SK-N-SH (cell line): ENCODE results near the gene LMTK2. TPM values are rescaled to one million over a fixed set of nuclear protein-coding genes. Genes with fewer than 3 reads are reported as not detected.

Experiments used
- CTCF ChIA-PET: fragments of 300-600, 350-600 bp; formaldehyde crosslinking; extraction: SDS; loops from one replicate; lab custom pipeline; 2021; lab: Yijun Ruan, JAX
- POLR2A ChIA-PET: fragments of 350-600 bp; sonication (Branson Sonifier 250); formaldehyde crosslinking; extraction: SDS; loops from one replicate; lab custom pipeline; 2020; ENCODE audit warnings: antibody characterized with exemption, inconsistent platforms; lab: Yijun Ruan, JAX
- DNase-seq: peaks from one replicate; pipeline ENCODE4 v3.0.0; 2012
- H2AFZ ChIP-seq: fragments of 200-600 bp; sonication (generic); 2 replicates; pipeline ENCODE4 v1.8.1; 2016; ENCODE audit warnings: antibody characterized with exemption, mild to moderate bottlenecking, low read depth
- H3F3A ChIP-seq: fragments of 200-600 bp; sonication (generic); replicated peaks from 2 replicates; pipeline ENCODE3; 2016; ENCODE audit warnings: antibody characterized with exemption, mild to moderate bottlenecking; ENCODE audit not compliant: insufficient read depth
- H3K27ac ChIP-seq, 2 experiments: fragments of 200-500 bp in 1 of 2; fragments of 200-600 bp in 1 of 2; sonication (Bioruptor generic) in 1 of 2; sonication (generic), shearing (Covaris generic) in 1 of 2; 2 replicates each; pipeline versions ENCODE4 v1.5.1 to v1.6.1; 2014 to 2016; ENCODE audit warnings: low read depth in 2 of 2, inconsistent platforms in 1 of 2, low read length in 1 of 2, mild to moderate bottlenecking in 1 of 2, mixed read lengths in 1 of 2
- H3K27me3 ChIP-seq: fragments of 200-600 bp; sonication (generic), shearing (Covaris generic); 2 replicates; pipeline ENCODE4 v1.6.1; 2016; ENCODE audit warnings: mixed run types; ENCODE audit not compliant: insufficient read depth
- H3K36me3 ChIP-seq, 2 experiments: fragments of 200-500 bp in 1 of 2; fragments of 200-600 bp in 1 of 2; sonication (Bioruptor generic) in 1 of 2; sonication (generic) in 1 of 2; replicated peaks in 1 of 2; 2 replicates each; pipeline versions ENCODE3 to v1.5.1; 2014 to 2016; ENCODE audit warnings: low read length in 1 of 2, mild to moderate bottlenecking in 1 of 2; ENCODE audit not compliant: insufficient read depth in 2 of 2, control insufficient read depth in 1 of 2
- H3K4me1 ChIP-seq, 2 experiments: fragments of 200-500 bp in 1 of 2; fragments of 200-600 bp in 1 of 2; sonication (Bioruptor generic) in 1 of 2; sonication (generic), shearing (Covaris generic) in 1 of 2; 2 replicates each; pipeline versions ENCODE4 v1.5.1 to v1.6.1; 2014 to 2016; ENCODE audit warnings: low read depth in 1 of 2, low read length in 1 of 2, mixed run types in 1 of 2; ENCODE audit not compliant: insufficient read depth in 2 of 2, control insufficient read depth in 1 of 2
- H3K4me2 ChIP-seq: fragments of 200-600 bp; sonication (generic), shearing (Covaris generic); 2 replicates; pipeline ENCODE4 v1.6.1; 2017; ENCODE audit warnings: mixed run types
- H3K4me3 ChIP-seq, 2 experiments: fragments of 200-500 bp in 1 of 2; fragments of 200-600 bp in 1 of 2; sonication (Bioruptor generic) in 1 of 2; sonication (generic), shearing (Covaris generic) in 1 of 2; 2 replicates each; pipeline versions ENCODE4 v1.5.1 to v1.8.1; 2014 to 2016; ENCODE audit warnings: low read depth in 2 of 2, inconsistent platforms in 1 of 2, low read length in 1 of 2, mild to moderate bottlenecking in 1 of 2, mixed read lengths in 1 of 2, moderate library complexity in 1 of 2
- H3K79me2 ChIP-seq: fragments of 200-600 bp; sonication (generic); 2 replicates; pipeline ENCODE4 v1.8.1; 2017; ENCODE audit warnings: mild to moderate bottlenecking; ENCODE audit not compliant: insufficient read depth
- H3K9ac ChIP-seq: fragments of 200-600 bp; sonication (generic); 2 replicates; pipeline ENCODE4 v1.6.1; 2017; ENCODE audit warnings: mixed run types
- H3K9me2 ChIP-seq: fragments of 200-600 bp; sonication (generic); 2 replicates; pipeline ENCODE4 v1.6.1; 2017; ENCODE audit warnings: mixed run types
- H3K9me3 ChIP-seq: fragments of 200-600 bp; sonication (generic); 2 replicates; pipeline ENCODE4 v1.6.1; 2017; ENCODE audit warnings: mixed run types, mild to moderate bottlenecking, moderate library complexity
- H4K20me1 ChIP-seq: fragments of 200-600 bp; sonication (generic); 2 replicates; pipeline ENCODE4 v1.6.1; 2017; ENCODE audit warnings: mild to moderate bottlenecking, mixed run types; ENCODE audit not compliant: insufficient read depth
- EP300 ChIP-seq, 2 experiments: IDR thresholded peaks; 2 replicates each; pipeline versions ENCODE4 v1.4.0 to v1.6.1; 2012; ENCODE audit warnings: borderline replicate concordance in 1 of 2, low read depth in 1 of 2, low read length in 1 of 2
- FOSL2 ChIP-seq: IDR thresholded peaks from 2 replicates; pipeline ENCODE4 v1.4.0; 2012; ENCODE audit warnings: low read depth, mild to moderate bottlenecking, moderate library complexity, borderline replicate concordance
- FOXJ3 ChIP-seq: sonication (generic); formaldehyde crosslinking; IDR thresholded peaks from 2 replicates; pipeline ENCODE4 v1.5.1; 2020; ENCODE audit warnings: mild to moderate bottlenecking, missing genetic modification reagents
- GABPA ChIP-seq: IDR thresholded peaks from 2 replicates; pipeline ENCODE4 v1.4.0; 2012; ENCODE audit warnings: low read depth, mild to moderate bottlenecking
- GATA2 ChIP-seq: sonication (generic); formaldehyde crosslinking; IDR thresholded peaks from 2 replicates; pipeline ENCODE4 v1.5.0; 2020; ENCODE audit warnings: mild to moderate bottlenecking, missing genetic modification reagents
- MXI1 ChIP-seq: IDR thresholded peaks from 2 replicates; pipeline ENCODE4 v1.6.1; 2012; ENCODE audit warnings: mild to moderate bottlenecking, low read depth, low read length, improper control_type of control experiment
- NFIC ChIP-seq: IDR thresholded peaks from 2 replicates; pipeline ENCODE4 v1.4.0; 2012; ENCODE audit warnings: borderline replicate concordance
- NRF1 ChIP-seq: IDR thresholded peaks from 2 replicates; pipeline ENCODE4 v1.6.1; 2012; ENCODE audit warnings: low read depth, mild to moderate bottlenecking, low read length
- POLR2AphosphoS5 ChIP-seq: IDR thresholded peaks from 2 replicates; pipeline ENCODE4 v1.6.1; 2012; ENCODE audit warnings: low read depth, low read length
- RAD21 ChIP-seq: IDR thresholded peaks from 2 replicates; pipeline ENCODE4 v1.6.1; 2012; ENCODE audit warnings: mild to moderate bottlenecking, low read length
- RCOR1 ChIP-seq: fragments of 150-350 bp; IDR thresholded peaks from 2 replicates; pipeline ENCODE4 v1.6.1; 2017; ENCODE audit warnings: antibody characterized with exemption, low read length
- RFX5 ChIP-seq: IDR thresholded peaks from 2 replicates; pipeline ENCODE4 v1.6.1; 2012; ENCODE audit warnings: mild to moderate bottlenecking, improper control_type of control experiment, low read length
- SIN3A ChIP-seq: IDR thresholded peaks from 2 replicates; pipeline ENCODE4 v1.6.1; 2012; ENCODE audit warnings: low read depth, mild to moderate bottlenecking, low read length, moderate library complexity, borderline replicate concordance
- TAF1 ChIP-seq: IDR thresholded peaks from 2 replicates; pipeline ENCODE4 v1.6.1; 2012; ENCODE audit warnings: low read depth, mild to moderate bottlenecking, low read length, moderate library complexity, borderline replicate concordance
- WGBS: methylation state at CpG from one replicate; pipeline ENCODE4 v1.1.6; 2017; ENCODE audit warnings: low lambda C conversion rate; 5-methylcytosine and 5-hydroxymethylcytosine counted together
- polyA plus RNA-seq, 3 experiments: library from polyadenylated mRNA; depleted of rRNA; stranded (reverse); fragments of >200 nt; gene quantifications; 2 replicates each; pipeline ENCODE4 v1.2.3, GENCODE V29; 2012
- TF ChIP-seq, protein P1 (sequence below): IDR thresholded peaks from 2 replicates; pipeline ENCODE4 v1.4.0; 2012; ENCODE audit warnings: low read depth
- TF ChIP-seq, protein P2 (sequence below): fragments of 150-350 bp; IDR thresholded peaks from 2 replicates; pipeline ENCODE4 v1.6.1; 2016; ENCODE audit warnings: mild to moderate bottlenecking, low read depth, low read length
- TF ChIP-seq, protein P3 (sequence below): IDR thresholded peaks from 2 replicates; pipeline ENCODE4; 2012

Gene LMTK2
- polyA plus RNA-seq, 1 of the 3 experiments (the other 2 are of a cell fraction) = 9.0 TPM

DNA sequence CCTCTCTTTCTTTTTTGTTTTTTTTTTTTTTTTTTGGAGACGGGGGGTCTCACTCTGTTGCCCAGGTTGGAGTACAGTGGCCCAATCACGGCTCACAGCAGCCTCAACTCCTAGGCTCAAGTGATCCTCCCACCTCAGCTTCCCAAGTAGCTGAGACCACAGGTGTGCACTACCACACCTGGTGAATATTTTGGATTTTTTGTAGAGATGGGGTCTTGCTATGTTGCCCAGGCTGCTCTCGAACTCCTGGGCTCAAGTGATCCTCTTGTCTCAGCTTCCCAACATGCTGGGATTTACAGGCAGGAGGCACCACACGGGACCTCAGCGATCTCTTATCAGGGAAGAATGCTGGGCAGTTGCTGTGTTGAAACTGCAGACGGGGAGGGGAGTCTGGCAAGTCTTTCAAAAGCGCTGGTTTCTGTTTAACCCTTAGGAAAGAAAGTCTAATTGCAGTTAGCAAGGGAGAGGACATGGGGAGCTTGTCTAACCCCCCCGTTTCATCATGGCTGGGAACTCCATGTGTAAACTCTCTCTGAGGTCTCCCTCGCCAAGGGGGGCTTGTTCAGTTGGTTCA is 39.6 kb upstream of the LMTK2 start:
- Histone ChIP-seq H3F3A (no peaks in the 10 kb centered on the region), H2AFZ (no peak overlapping the region), H3K9ac (no peak overlapping the region), H3K4me2 (no peak overlapping the region), H3K9me3 (no peaks in the 10 kb centered on the region), H3K9me2 (no peaks in the 10 kb centered on the region), H3K79me2 (no peaks in the 10 kb centered on the region), H3K27me3 (peaks cover 10% of the 10 kb centered on the region; the same call in 1 of the 2 replicates), H3K36me3 (no peaks in the 10 kb centered on the region), H3K4me3 (no peak overlapping the region), H3K4me1 (no peaks in the 10 kb centered on the region), H3K27ac (no peak overlapping the region), H4K20me1 (no peaks in the 10 kb centered on the region)
- no peak for DNase-seq
- TF ChIP-seq GABPA (no peak), EP300 (IDR thresholded peaks at IDR 0.05; ENCODE audit: borderline replicate concordance in 1 of 2, low read depth in 1 of 2, low read length in 1 of 2) (no peak), RCOR1 (no peak), MXI1 (no peak), POLR2AphosphoS5 (no peak), SIN3A (no peak), GATA2 (CRISPR knock-in tag) (no peak)
- ChIA-PET POLR2A (no interaction called here), CTCF (interaction anchor here (0.9 to 1.8 kb wide), 3 partner anchors 39 to 101 kb away, joined by 3 to 7 read pairs (median 4); no protein-coding TSS in a partner anchor)
- WGBS = 6% methylated on average over 9 of the region's 9 CpGs

DNA sequence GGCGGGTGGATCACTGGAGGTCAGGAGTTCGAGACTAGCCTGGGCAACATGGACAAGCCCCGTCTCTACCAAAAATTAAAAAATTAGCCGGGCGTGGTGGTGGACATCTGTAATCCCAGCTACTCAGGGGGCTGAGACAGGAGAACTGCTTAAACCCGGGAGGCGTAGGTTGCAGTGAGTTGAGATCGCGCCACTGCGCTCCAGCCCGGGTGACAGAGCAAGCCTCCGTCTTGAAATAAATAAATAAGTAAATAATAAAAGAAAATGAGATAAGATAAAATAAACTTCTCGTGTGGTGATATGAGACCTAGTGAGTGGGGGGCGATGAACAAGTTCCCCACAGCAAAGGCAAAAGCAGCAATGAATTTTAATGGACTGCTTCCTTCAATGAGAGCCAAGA is 33.6 kb upstream of the LMTK2 start:
- no peaks in the 10 kb centered on the region for H4K20me1 ChIP-seq
- ChIA-PET CTCF (interaction anchor here (0.6 to 2.5 kb wide), 2 partner anchors 94 to 974 kb away, joined by 4 to 10 read pairs; no protein-coding TSS in a partner anchor), POLR2A (no interaction called here)
- H3F3A ChIP-seq = no peaks in the 10 kb centered on the region
- no peaks in the 10 kb centered on the region for H3K9me2 ChIP-seq
- no peak overlapping the region for H3K27ac ChIP-seq
- H3K4me1 ChIP-seq = no peaks in the 10 kb centered on the region
- DNase-seq = no peak
- TF ChIP-seq NRF1 (no peak), FOXJ3 (CRISPR knock-in tag) (no peak), NFIC (no peak), SIN3A (no peak), FOSL2 (no peak), RAD21 (no peak), GABPA (no peak), TAF1 (no peak), RFX5 (no peak)
- TF ChIP-seq, protein P1, sequence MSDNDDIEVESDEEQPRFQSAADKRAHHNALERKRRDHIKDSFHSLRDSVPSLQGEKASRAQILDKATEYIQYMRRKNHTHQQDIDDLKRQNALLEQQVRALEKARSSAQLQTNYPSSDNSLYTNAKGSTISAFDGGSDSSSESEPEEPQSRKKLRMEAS = no peak
- TF ChIP-seq, protein P2, sequence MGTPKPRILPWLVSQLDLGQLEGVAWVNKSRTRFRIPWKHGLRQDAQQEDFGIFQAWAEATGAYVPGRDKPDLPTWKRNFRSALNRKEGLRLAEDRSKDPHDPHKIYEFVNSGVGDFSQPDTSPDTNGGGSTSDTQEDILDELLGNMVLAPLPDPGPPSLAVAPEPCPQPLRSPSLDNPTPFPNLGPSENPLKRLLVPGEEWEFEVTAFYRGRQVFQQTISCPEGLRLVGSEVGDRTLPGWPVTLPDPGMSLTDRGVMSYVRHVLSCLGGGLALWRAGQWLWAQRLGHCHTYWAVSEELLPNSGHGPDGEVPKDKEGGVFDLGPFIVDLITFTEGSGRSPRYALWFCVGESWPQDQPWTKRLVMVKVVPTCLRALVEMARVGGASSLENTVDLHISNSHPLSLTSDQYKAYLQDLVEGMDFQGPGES = no peak
- TF ChIP-seq, protein P3, sequence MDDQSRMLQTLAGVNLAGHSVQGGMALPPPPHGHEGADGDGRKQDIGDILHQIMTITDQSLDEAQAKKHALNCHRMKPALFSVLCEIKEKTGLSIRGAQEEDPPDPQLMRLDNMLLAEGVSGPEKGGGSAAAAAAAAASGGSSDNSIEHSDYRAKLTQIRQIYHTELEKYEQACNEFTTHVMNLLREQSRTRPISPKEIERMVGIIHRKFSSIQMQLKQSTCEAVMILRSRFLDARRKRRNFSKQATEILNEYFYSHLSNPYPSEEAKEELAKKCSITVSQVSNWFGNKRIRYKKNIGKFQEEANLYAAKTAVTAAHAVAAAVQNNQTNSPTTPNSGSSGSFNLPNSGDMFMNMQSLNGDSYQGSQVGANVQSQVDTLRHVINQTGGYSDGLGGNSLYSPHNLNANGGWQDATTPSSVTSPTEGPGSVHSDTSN = no peak
- no peak overlapping the region for H3K9ac ChIP-seq
- no peaks in the 10 kb centered on the region for H3K36me3 ChIP-seq
- H3K4me2 ChIP-seq = no peak overlapping the region
- no peak overlapping the region for H2AFZ ChIP-seq
- peaks cover 20% of the 10 kb centered on the region; the same call in 1 of the 2 replicates for H3K27me3 ChIP-seq
- no peak overlapping the region for H3K4me3 ChIP-seq
- H3K9me3 ChIP-seq = no peaks in the 10 kb centered on the region
- H3K79me2 ChIP-seq = no peaks in the 10 kb centered on the region
- 53% methylated on average over 14 of the region's 14 CpGs for WGBS
